ENCODE data around the gene KCNMB3. TPM values are rescaled to one million over a fixed set of nuclear protein-coding genes. Genes with fewer than 3 reads are reported as not detected.
"Not testable (repeated sequence)": the region's sequence is repeated elsewhere in the genome, so short reads cannot be mapped to it uniquely, and the experiment has no call there.

KCNMB3 gene
- total RNA-seq, 1 donor from 2014 or later, result 0.68 TPM

DNA sequence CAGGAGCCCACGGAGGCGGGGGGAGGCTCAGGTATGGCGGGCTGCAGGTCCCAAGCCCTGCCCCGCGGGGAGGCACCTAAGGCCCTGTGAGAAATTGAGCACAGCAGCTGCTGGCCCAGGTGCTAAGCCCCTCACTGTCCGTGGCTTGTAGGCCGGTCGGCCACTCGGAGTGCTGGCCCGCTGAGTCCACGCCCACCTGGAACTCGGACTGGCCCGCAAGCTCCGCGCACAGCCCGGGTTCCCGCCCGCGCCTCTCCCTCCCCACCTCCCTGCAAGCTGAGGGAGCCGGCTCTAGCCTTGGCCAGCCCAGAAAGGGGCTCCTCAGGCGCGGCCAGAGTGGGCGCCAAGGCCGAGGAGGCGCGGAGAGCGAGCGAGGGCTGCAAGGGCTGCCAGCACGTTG, 12.2 kb upstream of the KCNMB3 start:
- no peak for ATAC-seq

DNA sequence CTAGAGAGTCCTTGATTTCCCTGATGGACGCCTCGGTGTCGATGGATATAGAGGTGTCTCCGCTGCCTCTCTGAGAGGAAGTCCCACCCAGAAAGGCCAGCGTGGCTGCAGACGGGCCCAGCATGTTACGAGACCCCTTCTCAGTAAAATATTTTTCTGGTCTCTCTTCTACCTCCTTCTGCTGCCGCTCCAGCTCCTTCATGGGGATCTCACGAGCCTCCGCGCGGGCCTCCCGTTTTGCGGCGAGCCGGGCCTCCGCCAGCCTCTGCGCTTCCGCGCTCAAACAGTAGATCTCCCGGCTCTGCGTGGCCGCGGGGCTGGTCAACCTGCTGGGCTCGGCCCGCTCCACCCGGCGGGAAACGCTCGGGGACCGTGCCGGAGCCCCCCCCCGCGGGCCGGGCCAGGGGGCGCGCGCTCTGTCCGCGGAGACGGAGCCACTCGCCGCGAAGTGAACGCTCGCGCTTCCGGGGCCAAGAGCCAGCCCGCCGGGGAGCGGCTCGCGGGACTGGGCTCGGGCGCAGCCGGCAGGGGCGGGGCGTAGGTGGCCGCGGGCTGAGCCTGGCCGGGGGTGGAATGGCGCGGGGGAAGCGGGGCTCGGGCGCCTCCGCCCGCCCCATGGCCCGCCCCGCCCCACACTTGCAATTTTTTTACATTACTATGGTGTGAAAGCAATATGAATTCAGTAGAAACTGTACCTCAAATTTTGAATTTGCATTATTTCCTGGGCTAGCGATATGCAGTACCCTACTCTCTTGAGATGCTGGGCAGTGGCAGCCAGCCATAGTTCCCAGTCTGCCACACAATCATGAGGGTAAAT, 10.2 kb upstream of the KCNMB3 start:
- peak; percentile 96 for ATAC-seq

DNA sequence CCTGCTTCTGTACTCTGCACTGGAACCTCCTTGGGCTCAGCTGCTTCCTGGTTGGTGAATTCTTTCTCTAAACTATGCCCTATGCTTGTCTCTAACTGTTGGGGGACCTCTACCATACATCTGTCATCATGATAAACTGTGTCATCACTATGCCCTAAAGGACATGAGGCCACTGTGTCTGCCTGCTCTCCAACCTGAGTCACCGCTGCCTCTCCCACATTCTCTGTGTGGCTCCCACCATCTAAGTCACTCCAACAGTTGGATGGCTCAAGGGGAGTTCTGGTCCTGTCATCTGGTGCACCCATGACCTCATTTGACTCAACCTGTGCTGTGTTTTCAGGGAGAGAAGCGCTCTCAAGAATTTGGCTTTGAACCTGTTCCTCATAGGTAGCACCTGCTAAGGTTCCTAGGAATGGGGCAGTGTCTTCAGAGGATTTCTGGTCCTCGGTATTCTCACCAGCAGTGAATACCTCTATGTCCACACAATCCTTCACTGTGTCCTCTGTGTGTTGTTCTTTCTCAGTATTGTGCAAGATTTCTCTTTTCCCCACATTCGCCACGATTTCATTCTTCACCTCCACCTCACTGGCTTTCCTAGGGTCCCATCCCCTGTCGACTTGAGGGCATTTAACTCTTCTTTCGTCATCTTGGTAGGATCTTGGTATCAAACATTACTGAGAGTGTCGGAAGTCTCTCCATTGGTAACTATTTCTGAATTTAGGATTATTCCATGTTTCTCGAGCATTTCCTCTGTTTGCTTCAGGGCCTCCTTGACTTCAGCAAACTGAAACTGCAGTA, 9.2 kb upstream of the KCNMB3 start:
- ATAC-seq, result not testable (repeated sequence)

DNA sequence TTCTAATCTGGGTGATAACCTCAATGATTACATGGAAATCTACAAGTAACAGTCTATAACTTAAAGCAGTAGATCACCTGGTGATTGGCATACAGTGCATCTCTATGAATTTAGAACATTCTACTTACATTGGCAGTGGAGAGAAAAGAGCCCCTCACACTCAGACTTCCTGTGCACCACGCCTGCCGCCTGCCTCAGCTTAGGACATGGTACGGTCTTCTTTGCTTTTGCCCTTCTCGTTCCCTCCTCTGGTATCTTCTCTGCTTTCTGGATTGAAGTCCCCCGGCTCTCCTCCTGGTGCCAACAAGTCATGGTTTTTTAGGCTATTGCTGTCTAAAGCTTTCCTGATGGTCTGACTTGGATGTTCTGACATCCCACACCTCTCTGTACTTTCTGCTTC, 7.9 kb upstream of the KCNMB3 start:
- no peak for ATAC-seq

DNA sequence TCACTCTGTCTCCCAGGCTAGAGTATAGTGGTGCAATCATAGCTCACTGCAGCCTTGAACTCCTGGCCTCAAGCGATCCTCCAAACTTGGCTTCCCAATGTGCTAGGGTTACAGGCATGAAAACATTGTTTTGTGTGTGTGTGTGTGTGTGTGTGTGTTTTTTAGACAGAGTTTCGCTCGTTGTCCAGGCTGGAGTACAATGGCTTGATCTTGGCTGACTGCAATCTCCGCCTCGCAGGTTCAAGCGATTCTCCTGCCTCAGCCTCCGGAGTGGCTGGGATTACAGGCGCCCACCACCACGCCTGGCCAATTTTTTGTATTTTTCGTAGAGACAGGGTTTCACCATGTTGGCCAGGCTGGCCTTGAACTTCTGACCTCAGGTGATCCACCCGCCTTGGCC, 6.8 kb upstream of the KCNMB3 start:
- ATAC-seq, result not testable (repeated sequence)

DNA sequence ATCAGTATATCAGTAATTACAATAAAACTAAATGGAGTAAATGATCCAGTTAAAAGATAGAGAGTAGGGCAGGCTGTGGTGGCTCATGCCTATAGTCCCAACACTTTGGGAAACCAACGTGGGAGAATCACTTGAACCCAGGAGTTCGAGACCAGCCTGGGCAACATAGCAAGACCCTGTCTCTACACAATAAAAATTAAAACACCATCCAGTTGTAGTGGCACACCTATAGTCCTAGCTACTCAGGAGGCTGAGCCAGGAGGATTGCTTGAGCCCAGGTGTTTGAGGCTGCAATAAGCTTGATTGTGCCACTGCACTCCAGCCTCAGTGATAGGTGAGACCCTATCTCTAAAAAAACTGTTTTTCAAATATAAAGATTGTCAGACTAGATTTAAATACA, 5.9 kb upstream of the KCNMB3 start:
- no peak for ATAC-seq

DNA sequence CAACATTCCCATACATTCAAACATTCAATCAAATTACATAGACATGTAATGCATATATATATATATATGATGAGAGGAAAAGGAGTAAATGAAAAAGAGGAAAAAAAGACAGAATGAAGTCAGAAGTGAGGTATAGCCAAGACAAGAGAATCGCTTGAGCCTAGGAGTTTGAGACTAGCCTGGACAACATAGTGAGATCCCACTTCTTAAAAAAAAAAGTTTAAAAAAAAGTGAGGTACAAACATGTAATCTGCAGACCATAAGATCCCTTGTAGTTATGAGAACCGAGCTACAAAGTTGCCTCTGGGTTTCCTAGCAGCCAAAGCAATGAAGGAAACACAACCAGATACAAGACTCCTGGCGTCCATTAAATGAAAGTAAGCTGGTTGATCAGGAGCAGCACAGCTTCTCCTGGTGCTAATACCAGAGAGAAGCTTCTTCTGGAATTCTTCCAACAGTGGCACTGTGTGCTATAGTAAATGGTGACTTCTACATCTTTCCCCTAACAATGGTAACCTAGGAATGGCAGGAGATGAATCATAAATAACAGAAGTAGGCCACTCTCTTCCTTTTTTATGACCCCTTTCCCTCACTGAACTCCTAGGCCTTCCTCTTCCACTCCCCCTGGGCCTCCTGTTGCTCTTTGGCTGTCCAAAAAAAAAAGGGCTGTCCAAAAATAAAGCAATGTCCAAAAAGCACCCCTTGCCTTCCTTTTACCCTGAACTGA, 3.5 kb downstream of the KCNMB3 start:
- no peak for ATAC-seq

DNA sequence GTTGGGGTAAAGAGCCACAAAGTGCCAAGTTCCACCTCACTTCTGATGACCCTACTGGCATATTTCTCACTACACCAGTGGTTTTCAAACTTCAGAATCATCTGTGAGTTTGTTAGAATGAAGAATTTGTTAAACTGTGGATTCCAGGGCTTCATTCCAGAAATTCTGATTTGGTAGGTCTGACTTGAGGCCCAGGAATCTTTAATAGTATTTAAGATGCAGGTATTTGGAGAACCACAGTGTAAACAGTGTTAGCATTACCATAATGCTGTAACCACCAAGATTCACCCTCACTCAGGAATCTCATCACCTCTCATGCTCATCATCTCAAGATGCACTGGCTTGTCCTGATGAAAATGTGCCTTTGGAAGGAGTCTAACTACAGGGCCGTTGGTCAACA, 6.0 kb downstream of the KCNMB3 start:
- no peak for ATAC-seq

DNA sequence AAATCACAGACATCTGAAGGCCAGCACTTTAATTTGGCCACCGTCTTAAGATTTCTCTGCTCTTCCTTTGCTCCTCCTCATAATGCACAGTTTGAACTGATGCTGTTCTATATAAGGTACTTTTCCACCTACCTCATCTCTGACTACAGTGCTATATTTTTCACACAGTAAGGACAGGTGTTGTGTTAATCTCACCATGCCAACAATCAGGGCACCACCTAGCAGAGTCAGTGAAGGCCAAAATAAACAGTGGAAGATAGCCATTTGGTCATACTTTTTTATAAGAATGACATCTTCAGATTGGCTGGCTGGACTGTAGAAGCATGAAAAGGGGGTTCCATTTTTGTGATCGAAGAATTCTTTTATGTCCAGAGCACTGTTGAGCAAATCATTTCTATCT, 8.1 kb downstream of the KCNMB3 start:
- ATAC-seq, result not testable (repeated sequence)

DNA sequence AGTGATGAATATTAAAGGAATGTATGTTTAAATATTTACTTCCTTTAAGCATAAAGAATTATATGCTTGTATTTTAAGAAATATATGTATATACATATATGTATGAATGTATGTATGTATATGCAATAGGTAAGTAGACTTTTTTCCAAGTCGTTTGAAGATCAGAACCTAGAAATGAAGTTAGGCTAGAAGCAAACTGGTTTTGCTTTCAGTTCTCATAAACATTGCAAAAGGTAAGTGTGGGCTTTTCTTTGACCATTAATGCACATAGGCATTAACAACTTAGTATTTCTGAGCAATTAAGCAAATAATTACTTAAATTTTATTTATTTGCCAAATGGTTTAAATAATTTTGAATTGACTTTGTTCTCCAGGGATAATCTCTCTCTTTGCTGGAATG, 10.6 kb downstream of the KCNMB3 start:
- ATAC-seq, result not testable (repeated sequence)

DNA sequence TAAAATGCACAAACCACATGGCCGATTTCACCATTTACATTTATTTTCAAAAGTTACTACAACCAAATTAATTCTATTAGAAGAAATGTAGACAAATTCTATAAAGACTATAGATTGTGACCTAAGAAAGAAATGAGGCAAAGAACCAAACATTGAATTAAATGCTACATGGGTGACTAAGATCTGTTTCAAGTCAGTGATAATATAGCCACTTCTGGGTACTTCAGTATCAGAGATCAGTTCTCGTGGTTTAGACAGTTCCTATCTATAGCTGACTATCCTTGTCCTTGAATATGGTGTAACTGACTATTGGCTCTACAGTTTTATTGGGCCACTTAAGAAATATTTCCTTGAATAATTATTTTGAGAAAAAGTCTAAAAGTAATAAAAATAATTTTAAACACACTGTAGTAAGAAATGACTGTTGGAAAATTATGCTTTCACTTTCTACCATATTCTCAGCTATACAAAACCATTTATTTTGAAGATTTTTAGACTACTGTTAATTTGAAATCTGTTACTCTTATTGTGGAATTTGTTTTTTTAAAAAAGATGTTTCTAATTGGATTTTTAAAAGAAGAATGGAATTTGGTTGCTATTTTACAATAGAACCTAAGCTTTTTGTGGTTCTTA, 14.1 kb downstream of the KCNMB3 start:
- no peak for ATAC-seq

DNA sequence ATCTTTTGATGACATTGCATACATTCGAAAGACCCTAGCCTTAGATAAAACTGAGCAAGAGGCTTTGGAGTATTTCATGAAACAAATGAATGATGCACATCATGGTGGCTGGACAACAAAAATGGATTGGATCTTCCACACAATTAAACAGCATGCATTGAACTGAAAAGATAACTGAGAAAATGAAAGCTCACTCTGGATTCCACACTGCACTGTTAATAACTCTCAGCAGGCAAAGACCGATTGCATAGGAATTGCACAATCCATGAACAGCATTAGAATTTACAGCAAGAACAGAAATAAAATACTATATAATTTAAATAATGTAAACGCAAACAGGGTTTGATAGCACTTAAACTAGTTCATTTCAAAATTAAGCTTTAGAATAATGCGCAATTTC, 16.7 kb downstream of the KCNMB3 start:
- ATAC-seq, result no peak

DNA sequence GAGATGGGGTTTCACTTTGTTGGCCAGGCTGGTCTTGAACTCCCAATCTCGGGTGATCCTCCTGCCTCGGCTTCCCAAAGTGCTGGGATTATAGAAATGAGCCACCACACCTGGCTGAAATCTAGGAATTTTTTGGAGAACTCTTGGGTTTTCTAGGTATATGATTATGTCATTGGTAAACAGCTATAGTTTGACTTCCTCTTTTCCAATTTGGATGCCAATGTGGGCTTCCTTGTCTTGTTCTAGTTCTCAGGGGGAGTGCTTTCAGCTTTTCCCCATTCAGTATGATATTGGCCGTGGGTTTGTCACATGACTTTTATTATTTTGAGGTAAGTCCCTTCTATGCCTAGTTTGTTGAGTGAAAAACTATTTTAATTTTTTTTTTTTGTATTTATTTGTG, 17.9 kb downstream of the KCNMB3 start:
- ATAC-seq, result no peak

DNA sequence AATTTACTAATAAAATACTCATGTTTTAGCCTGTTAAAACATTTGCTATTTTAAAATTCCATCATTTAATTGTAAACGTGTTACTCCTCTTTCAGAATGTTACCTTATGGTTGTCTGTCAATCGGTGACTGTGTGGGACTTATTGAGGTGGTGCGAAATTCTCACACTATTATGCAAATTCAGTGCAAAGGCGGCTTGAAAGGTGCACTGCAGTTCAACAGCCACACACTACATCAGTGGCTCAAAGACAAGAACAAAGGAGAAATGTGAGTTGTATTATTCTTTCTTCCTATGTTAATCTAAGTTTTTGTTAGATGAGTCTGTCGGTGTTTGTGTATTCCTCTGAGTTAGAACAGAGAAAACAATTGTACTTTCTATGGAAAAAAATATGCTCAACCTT, 21.7 kb downstream of the KCNMB3 start:
- ATAC-seq, result no peak

DNA sequence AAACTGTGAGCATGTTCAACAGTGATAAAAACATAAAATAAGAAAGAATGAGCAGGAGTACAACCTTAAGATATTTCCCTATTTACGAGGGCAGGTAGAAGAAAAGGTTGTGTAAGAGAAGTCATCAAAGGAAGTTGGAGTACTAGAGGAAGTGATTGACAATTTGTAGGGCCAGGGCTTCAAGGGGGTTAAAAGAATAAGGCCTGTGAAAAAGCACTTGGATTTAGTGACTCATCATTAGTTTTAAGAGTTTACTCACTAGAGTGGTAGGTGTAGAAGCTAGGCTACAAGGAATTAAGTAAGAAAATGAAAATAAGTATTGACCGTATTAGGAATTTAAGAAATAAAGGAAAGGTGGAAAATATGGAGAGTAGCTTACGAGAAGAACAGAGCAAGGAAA, 23.6 kb downstream of the KCNMB3 start:
- ATAC-seq, result peak; percentile 71

DNA sequence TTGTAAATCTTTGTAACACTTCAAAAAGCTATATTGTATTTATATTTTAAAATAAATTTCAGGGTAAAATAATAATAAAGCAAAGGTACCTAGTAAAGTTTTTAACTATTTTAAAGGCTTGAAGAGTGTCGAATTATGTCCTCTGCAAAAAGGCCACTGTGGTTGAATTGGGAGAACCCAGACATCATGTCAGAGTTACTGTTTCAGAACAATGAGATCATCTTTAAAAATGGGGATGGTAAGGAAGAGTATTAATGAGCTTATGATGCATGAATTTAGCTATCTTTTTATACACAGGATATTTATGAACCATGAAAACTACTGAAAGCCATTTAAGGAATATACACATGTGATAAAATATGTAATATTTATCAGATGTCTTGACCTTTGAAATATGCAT, 26.3 kb downstream of the KCNMB3 start:
- ATAC-seq, result no peak

DNA sequence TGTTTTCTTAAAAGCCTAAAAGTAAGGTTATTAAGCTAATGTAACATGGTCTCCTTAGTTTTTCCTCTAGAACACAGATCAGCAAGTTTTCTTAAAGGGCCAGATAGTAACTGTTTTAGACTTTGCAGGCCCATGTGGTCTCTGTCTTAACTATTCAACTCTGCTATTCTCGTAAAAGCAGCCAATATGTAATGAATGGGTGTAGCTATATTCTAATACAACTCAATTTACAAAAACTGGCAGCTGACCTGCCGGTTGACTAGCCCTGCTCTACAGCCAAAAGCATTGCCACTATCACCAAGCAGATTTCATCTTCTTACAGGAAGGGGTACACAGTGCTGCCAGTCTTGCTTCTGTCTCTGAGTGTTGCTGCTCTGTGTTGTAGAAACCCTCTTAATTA, 27.4 kb downstream of the KCNMB3 start:
- no peak for ATAC-seq

DNA sequence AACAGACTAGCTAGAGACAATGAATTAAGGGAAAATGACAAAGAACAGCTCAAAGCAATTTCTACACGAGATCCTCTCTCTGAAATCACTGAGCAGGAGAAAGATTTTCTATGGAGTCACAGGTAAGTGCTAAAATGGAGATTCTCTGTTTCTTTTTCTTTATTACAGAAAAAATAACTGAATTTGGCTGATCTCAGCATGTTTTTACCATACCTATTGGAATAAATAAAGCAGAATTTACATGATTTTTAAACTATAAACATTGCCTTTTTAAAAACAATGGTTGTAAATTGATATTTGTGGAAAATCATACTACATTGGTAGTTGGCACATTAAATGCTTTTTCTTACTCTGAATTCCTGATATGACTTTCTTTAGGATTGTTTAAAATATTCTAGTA, 32.7 kb downstream of the KCNMB3 start:
- ATAC-seq, result not testable (repeated sequence)

DNA sequence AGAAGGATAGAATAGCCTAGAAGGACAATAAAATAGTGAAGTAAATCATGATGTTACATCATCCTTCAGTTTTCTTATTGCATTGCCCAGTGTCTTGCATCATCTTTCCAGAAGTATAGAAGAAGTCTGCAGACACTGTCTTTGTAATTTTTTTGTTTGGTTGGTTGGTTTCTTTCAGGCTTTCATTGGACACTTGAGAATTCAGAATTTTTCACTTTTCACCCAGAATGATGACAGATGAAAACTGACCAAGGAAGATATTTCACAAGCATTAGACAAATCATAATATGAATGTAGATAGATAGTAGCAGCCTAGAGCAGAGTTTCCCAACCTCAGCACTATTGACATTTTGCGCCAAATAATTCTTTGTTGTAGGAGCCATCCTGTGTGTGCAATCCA, 35.4 kb downstream of the KCNMB3 start:
- not testable (repeated sequence) for ATAC-seq

DNA sequence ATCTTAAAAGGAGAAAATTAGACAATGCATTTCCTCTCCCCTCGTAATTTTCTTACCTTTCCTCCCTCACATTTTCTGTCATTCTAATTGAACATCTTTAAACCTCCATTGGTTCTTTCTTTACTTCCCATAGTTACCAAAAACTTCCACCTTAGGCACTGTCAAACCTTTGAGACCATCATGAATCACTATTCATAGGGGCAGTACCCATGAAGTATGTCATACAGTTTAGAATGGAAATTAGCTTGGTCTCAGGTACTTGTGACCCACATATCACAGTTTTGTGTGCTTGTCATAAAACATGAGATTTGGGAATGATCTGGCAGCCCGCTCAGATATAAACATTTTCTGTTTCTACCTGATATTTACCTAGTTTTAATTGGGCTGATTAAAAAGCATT, 50.1 kb downstream of the KCNMB3 start:
- ATAC-seq, result no peak

DNA sequence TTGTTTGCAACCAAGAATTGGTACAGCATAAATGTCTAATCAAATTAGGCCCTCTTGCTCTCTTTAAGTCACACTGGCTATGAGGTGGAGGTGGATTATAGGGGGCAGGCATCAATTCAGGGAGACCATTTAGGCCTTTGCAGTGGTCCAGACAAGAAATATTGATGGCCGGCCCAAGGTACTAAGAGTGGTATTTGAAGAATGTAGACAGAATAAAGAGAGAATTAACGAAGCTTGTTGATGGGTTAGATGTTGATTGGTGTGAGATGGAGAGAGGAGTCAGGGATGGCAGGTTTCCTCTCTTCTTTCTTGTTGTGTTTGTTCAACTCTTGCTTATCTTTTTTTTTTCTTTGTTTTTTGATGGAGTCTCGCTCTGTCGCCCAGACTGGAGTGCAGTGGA, 54.2 kb downstream of the KCNMB3 start:
- no peak for ATAC-seq

DNA sequence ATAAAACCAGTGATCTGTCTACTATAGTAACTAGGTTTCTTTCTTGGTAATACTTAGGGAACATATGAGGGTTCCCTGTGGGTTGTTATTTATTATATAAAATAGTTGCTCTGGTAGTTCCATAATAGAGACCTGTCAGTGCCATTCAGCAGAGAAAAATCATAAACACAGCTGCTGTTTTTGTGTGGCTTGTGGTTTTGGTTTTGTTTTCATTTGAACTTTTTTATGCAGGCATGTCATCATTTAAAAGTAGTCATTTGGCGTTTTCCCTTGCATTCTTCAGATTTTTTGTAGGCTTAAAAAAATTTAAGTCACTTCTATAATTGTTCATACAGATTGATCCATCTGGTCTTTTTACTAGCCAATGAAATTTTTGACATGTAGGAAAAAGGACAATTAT, 54.8 kb downstream of the KCNMB3 start:
- ATAC-seq, result no peak

DNA sequence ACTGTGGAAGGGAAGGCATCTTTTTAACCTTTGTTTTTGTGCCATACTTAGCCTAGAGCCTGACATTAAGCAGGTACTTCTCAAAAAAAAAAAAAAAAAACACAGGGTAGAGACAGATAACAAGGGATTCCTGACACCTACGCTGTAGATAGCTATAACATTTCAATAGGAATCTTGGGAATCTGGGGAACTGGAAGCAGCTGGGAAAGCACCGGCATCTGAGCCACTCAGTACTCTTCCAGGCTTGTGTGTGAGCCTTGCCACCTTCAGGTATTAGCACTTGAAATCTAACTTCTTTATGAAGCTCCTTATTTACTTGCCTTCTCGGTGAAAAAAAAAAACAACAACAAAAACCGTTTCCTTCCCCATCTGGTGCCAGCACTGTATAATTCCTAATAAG, 56.0 kb downstream of the KCNMB3 start:
- no peak for ATAC-seq

All from esophagus mucosa (tissue), 1 donor.